ENCODE results near the gene LSM6.

- TF ChIP-seq CTCF (IDR thresholded peaks at IDR 0.05) (no peak), POLR2A (IDR thresholded peaks at IDR 0.05) (no peak)
These were observed 21.5 kb upstream of the LSM6 start for GRCh38 chr4:146154057-146154456.
